Left ventricle myocardium inferior (tissue), 1 donor: ENCODE data around the gene RELA. TPM values are rescaled to one million over a fixed set of nuclear protein-coding genes. Genes with fewer than 3 reads are reported as not detected.
"Not testable (repeated sequence)": the region's sequence is repeated elsewhere in the genome, so short reads cannot be mapped to it uniquely, and the experiment has no call there.

ENCODE experiments used
- DNase-seq: peaks from one replicate; pipeline ENCODE4 v3.0.0-alpha.2; 2020
- H3K27ac ChIP-seq: fragments of 200-600 bp; replicated peaks from 2 replicates; pipeline ENCODE4 v1.8.0; 2021
- H3K27me3 ChIP-seq: fragments of 200-600 bp; 2 replicates; pipeline ENCODE4 v1.8.0; 2021; ENCODE audit warnings: low read depth
- H3K36me3 ChIP-seq: fragments of 200-600 bp; 2 replicates; pipeline ENCODE4 v1.8.0; 2021
- H3K4me1 ChIP-seq: fragments of 200-600 bp; 2 replicates; pipeline ENCODE4 v1.8.0; 2021
- H3K4me3 ChIP-seq: fragments of 200-600 bp; 2 replicates; pipeline ENCODE4 v1.8.0; 2021; ENCODE audit warnings: mild to moderate bottlenecking, moderate library complexity
- H3K9me3 ChIP-seq: fragments of 200-600 bp; replicated peaks from 2 replicates; pipeline ENCODE4 v1.8.0; 2021
- intact Hi-C: fragments of 100-400 bp; cut with micrococcal nuclease; formaldehyde crosslinking; loops from one replicate; pipeline ENCODE4 v1.11.0; 2022
- total RNA-seq: library from RNA; stranded (reverse); fragmentation: NEBNext Ultra II Directional; extraction: Animal tissue kit (Norgen Biotek cat#: 25700); gene quantifications from one replicate; pipeline ENCODE4 v1.2.1, GENCODE V29; 2021
- TF ChIP-seq, protein P1 (sequence below): fragments of 200-600 bp; IDR thresholded peaks from 2 replicates; pipeline ENCODE4 v1.8.0; 2021; ENCODE audit warnings: antibody characterized with exemption, mild to moderate bottlenecking, borderline replicate concordance
- donor health status: DM: no; HTN: yes; CAD: no; lungs with severe emphysema.

Gene RELA
- total RNA-seq, 1 donor from 2014 or later: 33.8 TPM

DNA sequence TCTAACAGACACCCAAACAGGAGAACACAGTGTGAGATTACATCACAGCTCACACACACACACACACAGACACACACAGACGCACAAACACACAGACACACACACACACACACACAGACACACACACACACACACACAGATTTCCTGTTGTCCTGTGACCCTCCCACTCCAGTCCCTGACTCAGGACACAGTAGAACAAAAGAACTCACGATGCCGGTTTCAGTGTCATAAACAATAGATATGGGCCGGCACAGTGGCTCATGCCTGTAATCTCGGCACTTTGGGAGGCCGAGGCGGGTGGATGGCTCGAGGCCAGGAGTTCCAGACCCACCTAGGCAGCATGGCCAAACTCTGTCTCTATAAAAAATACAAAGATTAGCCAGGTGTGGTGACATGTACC lies 35.5 kb upstream of the RELA start:
- intact Hi-C loops: no loop called here
- Histone ChIP-seq H3K4me1 (peaks cover 18% of the 10 kb centered on the region), H3K27me3 (no peaks in the 10 kb centered on the region), H3K4me3 (no peak overlapping the region), H3K27ac (peak overlapping the region; percentile 59), H3K36me3 (no peaks in the 10 kb centered on the region), H3K9me3 (no peaks in the 10 kb centered on the region)
- no peak for DNase-seq
- TF ChIP-seq, protein P1, sequence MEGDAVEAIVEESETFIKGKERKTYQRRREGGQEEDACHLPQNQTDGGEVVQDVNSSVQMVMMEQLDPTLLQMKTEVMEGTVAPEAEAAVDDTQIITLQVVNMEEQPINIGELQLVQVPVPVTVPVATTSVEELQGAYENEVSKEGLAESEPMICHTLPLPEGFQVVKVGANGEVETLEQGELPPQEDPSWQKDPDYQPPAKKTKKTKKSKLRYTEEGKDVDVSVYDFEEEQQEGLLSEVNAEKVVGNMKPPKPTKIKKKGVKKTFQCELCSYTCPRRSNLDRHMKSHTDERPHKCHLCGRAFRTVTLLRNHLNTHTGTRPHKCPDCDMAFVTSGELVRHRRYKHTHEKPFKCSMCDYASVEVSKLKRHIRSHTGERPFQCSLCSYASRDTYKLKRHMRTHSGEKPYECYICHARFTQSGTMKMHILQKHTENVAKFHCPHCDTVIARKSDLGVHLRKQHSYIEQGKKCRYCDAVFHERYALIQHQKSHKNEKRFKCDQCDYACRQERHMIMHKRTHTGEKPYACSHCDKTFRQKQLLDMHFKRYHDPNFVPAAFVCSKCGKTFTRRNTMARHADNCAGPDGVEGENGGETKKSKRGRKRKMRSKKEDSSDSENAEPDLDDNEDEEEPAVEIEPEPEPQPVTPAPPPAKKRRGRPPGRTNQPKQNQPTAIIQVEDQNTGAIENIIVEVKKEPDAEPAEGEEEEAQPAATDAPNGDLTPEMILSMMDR: no peak

DNA sequence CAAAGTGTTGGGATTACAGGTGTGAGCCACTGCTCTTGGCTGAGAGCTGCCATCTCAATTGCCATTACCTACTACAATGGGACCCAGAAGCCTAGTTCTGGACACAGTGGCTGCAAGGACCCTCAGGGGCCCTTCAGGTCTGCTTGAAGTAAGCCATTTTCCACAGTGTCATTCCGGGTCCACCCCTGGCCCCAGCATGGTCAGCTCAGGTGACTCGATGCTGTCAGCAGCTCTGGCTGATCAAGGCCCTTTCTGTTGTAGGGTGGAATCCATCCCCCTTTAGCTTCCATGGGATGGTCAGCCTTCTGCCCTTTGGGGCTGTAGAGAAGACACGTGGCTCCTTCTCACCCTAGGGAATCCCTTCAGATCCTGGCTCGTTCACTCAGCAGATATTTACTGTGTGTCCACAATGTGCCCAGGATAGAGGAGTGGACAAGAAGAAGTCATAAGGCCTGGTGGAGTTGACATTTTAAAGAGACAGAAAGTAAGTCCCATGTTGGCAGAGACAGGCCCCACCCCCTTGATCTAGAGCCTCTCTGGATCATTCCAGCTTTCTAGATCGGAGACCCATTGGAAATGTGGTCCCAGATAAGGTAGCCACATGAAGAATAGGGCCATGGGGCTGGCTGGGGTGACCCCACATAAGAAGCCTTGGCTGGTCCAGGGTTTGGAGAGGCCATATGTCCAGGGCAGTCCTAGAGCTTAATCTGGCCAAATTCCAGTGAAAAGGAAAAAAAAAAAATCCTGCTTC lies 34.3 kb upstream of the RELA start:
- H3K36me3 ChIP-seq: no peaks in the 10 kb centered on the region
- no peak for DNase-seq
- H3K27me3 ChIP-seq: no peaks in the 10 kb centered on the region
- no peak overlapping the region for H3K4me3 ChIP-seq
- peaks cover 18% of the 10 kb centered on the region for H3K4me1 ChIP-seq
- H3K27ac ChIP-seq: no peak overlapping the region
- TF ChIP-seq, protein P1: no peak
- intact Hi-C loops: no loop called here
- H3K9me3 ChIP-seq: no peaks in the 10 kb centered on the region

DNA sequence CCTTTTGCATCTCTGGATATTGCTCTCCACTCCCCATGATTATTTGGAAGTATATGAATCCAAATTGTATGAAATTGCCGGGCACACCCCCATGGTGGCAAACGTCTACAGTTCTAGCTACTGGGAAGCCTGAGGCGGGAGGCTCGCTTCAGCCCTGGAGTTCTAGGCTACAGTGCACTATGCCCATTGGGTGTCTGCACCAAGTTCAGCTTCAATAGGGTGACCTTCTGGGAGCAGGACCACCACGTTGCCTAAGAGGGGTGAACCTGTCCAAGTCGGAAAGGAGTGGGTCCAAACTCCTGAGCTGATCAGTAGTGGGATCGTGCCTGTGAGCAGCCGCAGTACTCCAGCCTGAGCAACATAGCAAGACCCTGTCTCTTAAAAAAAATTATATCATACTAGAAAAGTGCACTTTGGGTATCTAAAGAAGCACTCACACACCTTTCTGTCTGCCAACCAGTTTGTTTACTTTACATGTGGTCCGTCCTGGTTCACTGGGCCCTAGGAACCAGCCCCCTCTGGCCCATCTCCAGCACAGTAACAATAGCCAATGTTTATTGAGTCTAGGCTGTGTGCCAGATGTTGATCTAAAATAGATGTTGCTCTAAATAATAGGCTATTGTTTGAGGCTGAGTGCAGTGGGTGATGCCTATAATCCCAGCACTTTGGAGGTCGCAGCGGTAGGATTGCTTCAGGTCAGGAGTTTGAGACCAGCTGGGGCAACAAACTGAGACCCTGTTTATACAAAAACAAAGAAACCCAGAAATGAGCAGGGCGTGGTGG lies 32.9 kb upstream of the RELA start:
- Histone ChIP-seq H3K9me3 (no peaks in the 10 kb centered on the region), H3K27me3 (no peaks in the 10 kb centered on the region), H3K36me3 (no peaks in the 10 kb centered on the region), H3K4me3 (no peak overlapping the region), H3K27ac (peak overlapping the region; percentile 58), H3K4me1 (peaks cover 18% of the 10 kb centered on the region)
- intact Hi-C loops: no loop called here
- TF ChIP-seq, protein P1: no peak
- no peak for DNase-seq

DNA sequence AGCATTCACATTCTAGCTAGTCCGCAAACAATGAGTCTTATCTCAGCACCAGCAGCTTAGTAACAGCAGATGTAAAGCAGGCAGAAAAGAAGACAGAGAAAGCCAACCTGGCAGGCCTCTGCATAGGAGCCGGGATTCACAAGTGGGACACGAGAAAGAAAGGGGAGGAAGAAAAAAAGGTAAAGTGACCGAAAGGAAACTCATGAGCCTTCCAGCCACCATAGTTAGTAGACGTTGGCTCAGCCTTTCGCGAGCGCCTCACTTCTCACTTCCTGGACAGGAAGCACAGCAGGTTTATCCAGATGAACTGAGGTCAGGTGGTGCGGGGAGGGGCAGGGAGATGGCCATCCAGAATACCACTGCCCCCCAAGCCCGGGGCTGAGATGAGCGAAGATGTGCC lies 29.7 kb upstream of the RELA start:
- DNase-seq: no peak
- intact Hi-C loops: no loop called here
- H3K4me1 ChIP-seq: peaks cover 18% of the 10 kb centered on the region
- H3K9me3 ChIP-seq: no peaks in the 10 kb centered on the region
- no peak overlapping the region for H3K4me3 ChIP-seq
- no peaks in the 10 kb centered on the region for H3K27me3 ChIP-seq
- TF ChIP-seq, protein P1: no peak
- H3K36me3 ChIP-seq: no peaks in the 10 kb centered on the region
- no peak overlapping the region for H3K27ac ChIP-seq

DNA sequence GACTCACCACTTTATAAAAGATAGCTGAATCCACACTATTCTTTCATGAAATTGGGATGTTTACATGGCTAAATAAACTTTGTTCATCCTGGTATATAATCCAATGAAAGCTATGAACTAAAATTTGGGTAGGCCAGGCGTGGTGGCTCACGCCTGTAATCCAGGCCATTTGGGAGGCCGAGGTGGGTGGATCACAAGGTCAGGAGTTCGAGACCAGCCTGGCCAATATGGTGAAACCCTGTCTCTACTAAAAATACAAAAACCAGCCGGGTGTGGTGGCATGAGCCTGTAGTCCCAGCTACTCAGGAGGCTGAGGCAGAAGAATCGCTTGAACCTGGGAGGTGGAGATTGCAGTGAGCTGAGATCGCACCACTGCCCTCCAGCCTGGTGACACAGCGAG lies 29.1 kb upstream of the RELA start:
- H3K4me3 ChIP-seq, intact Hi-C loops, H3K27me3 ChIP-seq, H3K27ac ChIP-seq, H3K36me3 ChIP-seq, DNase-seq, H3K9me3 ChIP-seq: not testable (repeated sequence)
- peaks cover 14% of the 10 kb centered on the region for H3K4me1 ChIP-seq

DNA sequence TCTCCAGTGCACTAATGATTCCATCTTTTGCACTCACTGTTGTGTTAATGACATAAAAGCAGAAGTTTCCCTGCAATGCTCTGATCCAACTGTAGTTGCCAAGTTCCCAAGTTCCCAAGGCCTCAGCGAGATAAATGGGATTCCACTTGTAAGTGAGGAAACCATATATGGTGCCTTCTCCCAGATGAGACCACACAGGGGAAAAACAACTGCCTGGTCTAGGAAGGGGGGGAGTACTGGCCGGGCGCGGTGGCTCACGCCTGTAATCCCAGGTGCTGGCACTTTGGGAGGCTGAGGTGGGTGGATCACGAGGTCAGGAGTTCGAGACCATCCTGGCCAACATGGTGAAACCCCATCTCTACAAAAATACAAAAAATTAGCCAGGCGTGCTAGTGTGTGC lies 23.3 kb upstream of the RELA start:
- TF ChIP-seq, protein P1: no peak
- no peaks in the 10 kb centered on the region for H3K27me3 ChIP-seq
- no peaks in the 10 kb centered on the region for H3K9me3 ChIP-seq
- H3K36me3 ChIP-seq: no peaks in the 10 kb centered on the region
- intact Hi-C loops: no loop called here
- H3K27ac ChIP-seq: peak overlapping the region; percentile 19
- DNase-seq: no peak
- peaks cover 3% of the 10 kb centered on the region for H3K4me1 ChIP-seq
- H3K4me3 ChIP-seq: no peak overlapping the region

DNA sequence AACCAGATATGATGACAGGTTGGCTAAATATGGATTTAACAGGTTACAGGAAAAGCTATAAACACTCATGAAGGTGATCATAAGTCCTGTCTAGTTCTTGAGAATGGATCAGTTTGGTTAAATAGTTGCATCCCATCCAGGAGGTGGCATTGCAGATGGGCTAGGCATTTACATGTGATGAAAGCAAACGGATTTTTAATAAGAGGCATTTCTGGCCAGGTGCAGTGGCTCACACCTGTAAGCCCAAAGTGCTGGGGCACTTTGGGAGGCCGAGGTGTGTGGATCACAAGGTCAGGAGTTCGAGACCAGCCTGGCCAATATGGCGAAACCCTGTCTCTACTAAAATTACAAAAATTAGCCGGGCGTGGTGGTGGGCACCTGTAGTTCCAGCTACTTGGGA lies 20.8 kb upstream of the RELA start:
- H3K27ac ChIP-seq, H3K4me1 ChIP-seq, H3K36me3 ChIP-seq, H3K9me3 ChIP-seq, intact Hi-C loops, H3K4me3 ChIP-seq, DNase-seq, H3K27me3 ChIP-seq: not testable (repeated sequence)
